Astrocyte (in vitro differentiated cells and primary cell): ENCODE results near the gene PDGFD. TPM values are rescaled to one million over a fixed set of nuclear protein-coding genes. Genes with fewer than 3 reads are reported as not detected.

Experiments used
- DNase-seq: peaks from one replicate; pipeline ENCODE4 v3.0.0-alpha.2; 2010; ENCODE audit warnings: low read depth
- FAIRE-seq: peaks from 2 replicates; lab custom pipeline; 2011; peaks lifted over from hg19 to GRCh38; lab: Jason Lieb, UNC
- H2AFZ ChIP-seq: 2 replicates; pipeline ENCODE4 v1.6.0; 2012; ENCODE audit warnings: low read depth, low read length, inconsistent platforms
- H3K27ac ChIP-seq: 2 replicates; pipeline ENCODE4 v1.5.1; 2011; ENCODE audit warnings: low read depth, low read length, inconsistent platforms
- H3K27me3 ChIP-seq: 2 replicates; pipeline ENCODE4 v1.6.0; 2011; ENCODE audit warnings: low read length, inconsistent platforms; ENCODE audit not compliant: insufficient read depth
- H3K36me3 ChIP-seq: 2 replicates; pipeline ENCODE4 v1.5.1; 2011; ENCODE audit warnings: low read length, inconsistent platforms; ENCODE audit not compliant: insufficient read depth
- H3K4me1 ChIP-seq: 2 replicates; pipeline ENCODE4 v1.5.1; 2011; ENCODE audit warnings: low read length, inconsistent platforms; ENCODE audit not compliant: insufficient read depth
- H3K4me2 ChIP-seq: 2 replicates; pipeline ENCODE4 v1.6.0; 2012; ENCODE audit warnings: low read length, inconsistent platforms
- H3K4me3 ChIP-seq: 2 replicates; pipeline ENCODE4 v1.5.1; 2011; ENCODE audit warnings: low read depth, mild to moderate bottlenecking, low read length, inconsistent platforms; ENCODE audit not compliant: insufficient read depth
- H3K79me2 ChIP-seq: 2 replicates; pipeline ENCODE4 v1.6.0; 2012; ENCODE audit warnings: mild to moderate bottlenecking, low read length, inconsistent platforms; ENCODE audit not compliant: insufficient read depth
- H3K9ac ChIP-seq: 2 replicates; pipeline ENCODE4 v1.6.0; 2012; ENCODE audit warnings: mild to moderate bottlenecking, low read length, inconsistent platforms
- H3K9me3 ChIP-seq: 2 replicates; pipeline ENCODE4 v1.5.1; 2012; ENCODE audit warnings: low read depth, mild to moderate bottlenecking, low read length, inconsistent platforms; ENCODE audit not compliant: insufficient read depth
- H4K20me1 ChIP-seq: 2 replicates; pipeline ENCODE4 v1.6.0; 2012; ENCODE audit warnings: low read length, inconsistent platforms; ENCODE audit not compliant: insufficient read depth
- H3K27ac Mint-ChIP-seq: one replicate; pipeline ENCODE4 v1.8.0; 2021; ENCODE audit warnings: mild to moderate bottlenecking, mixed read lengths; ENCODE audit not compliant: unreplicated experiment
- H3K27me3 Mint-ChIP-seq: one replicate; pipeline ENCODE4 v1.8.0; 2021; ENCODE audit warnings: low read depth, mixed read lengths; ENCODE audit not compliant: unreplicated experiment
- H3K36me3 Mint-ChIP-seq: one replicate; pipeline ENCODE4 v1.8.0; 2021; ENCODE audit warnings: low read depth, mixed read lengths; ENCODE audit not compliant: unreplicated experiment
- H3K4me1 Mint-ChIP-seq: one replicate; pipeline ENCODE4 v1.8.0; 2021; ENCODE audit warnings: low read depth, mixed read lengths; ENCODE audit not compliant: unreplicated experiment
- H3K4me3 Mint-ChIP-seq: one replicate; pipeline ENCODE4 v1.8.0; 2021; ENCODE audit warnings: mild to moderate bottlenecking, moderate library complexity, mixed read lengths; ENCODE audit not compliant: unreplicated experiment
- H3K9me3 Mint-ChIP-seq: one replicate; pipeline ENCODE4 v1.8.0; 2021; ENCODE audit warnings: mild to moderate bottlenecking, mixed read lengths; ENCODE audit not compliant: unreplicated experiment
- CTCF ChIP-seq: IDR thresholded peaks from 2 replicates; pipeline ENCODE4 v1.5.1; 2011; ENCODE audit warnings: low read depth, mild to moderate bottlenecking, inconsistent platforms, low read length, moderate library complexity; ENCODE audit not compliant: insufficient read depth
- EZH2 ChIP-seq: IDR thresholded peaks from 2 replicates; pipeline ENCODE4 v1.6.1; 2012; ENCODE audit warnings: mild to moderate bottlenecking, low read length, inconsistent platforms; ENCODE audit not compliant: insufficient read depth
- total RNA-seq: library from RNA; stranded (reverse); gene quantifications from 2 replicates; pipeline ENCODE4 v1.2.1, GENCODE V29; 2021

Gene PDGFD
- total RNA-seq, 1 donor from 2014 or later, result 2.6 TPM

- Mint-ChIP-seq H3K27me3 (no peaks in the 10 kb centered on the region), H3K4me1 (peaks cover 9% of the 10 kb centered on the region), H3K27ac (no peak overlapping the region), H3K36me3 (no peaks in the 10 kb centered on the region), H3K4me3 (no peak overlapping the region), H3K9me3 (no peaks in the 10 kb centered on the region)
- Histone ChIP-seq H3K27ac (no peak overlapping the region), H3K79me2 (no peaks in the 10 kb centered on the region), H4K20me1 (no peaks in the 10 kb centered on the region), H3K9me3 (no peaks in the 10 kb centered on the region), H3K4me3 (no peak overlapping the region), H2AFZ (no peak overlapping the region), H3K27me3 (no peaks in the 10 kb centered on the region), H3K4me1 (peaks cover 2% of the 10 kb centered on the region), H3K9ac (no peak overlapping the region), H3K36me3 (no peaks in the 10 kb centered on the region), H3K4me2 (no peak overlapping the region)
- no peak for TF ChIP-seq CTCF
- TF ChIP-seq EZH2, result no peak
- FAIRE-seq, result no peak
- DNase-seq, result no peak
These were observed 265.9 kb downstream of the PDGFD start for GRCh38 chr11:103898065-103898464.

GRCh38 chr11:103897160-103897936, 266.6 kb downstream of the PDGFD start:
- no peaks in the 10 kb centered on the region for H3K79me2 ChIP-seq
- no peaks in the 10 kb centered on the region for H3K9me3 ChIP-seq
- no peak overlapping the region for H2AFZ ChIP-seq
- H3K36me3 Mint-ChIP-seq, result no peaks in the 10 kb centered on the region
- FAIRE-seq (no peak), DNase-seq (no peak)
- H3K27me3 Mint-ChIP-seq, result no peaks in the 10 kb centered on the region
- peaks cover 5% of the 10 kb centered on the region for H3K4me1 ChIP-seq
- no peak overlapping the region for H3K27ac Mint-ChIP-seq
- H4K20me1 ChIP-seq, result no peaks in the 10 kb centered on the region
- TF ChIP-seq EZH2 (no peak), CTCF (no peak)
- H3K4me3 ChIP-seq, result no peak overlapping the region
- H3K9ac ChIP-seq, result no peak overlapping the region
- no peaks in the 10 kb centered on the region for H3K27me3 ChIP-seq
- H3K4me1 Mint-ChIP-seq, result peaks cover 16% of the 10 kb centered on the region
- H3K9me3 Mint-ChIP-seq, result no peaks in the 10 kb centered on the region
- no peak overlapping the region for H3K4me2 ChIP-seq
- H3K36me3 ChIP-seq, result no peaks in the 10 kb centered on the region
- H3K4me3 Mint-ChIP-seq, result no peak overlapping the region
- H3K27ac ChIP-seq, result no peak overlapping the region

- Histone ChIP-seq H3K27me3 (no peaks in the 10 kb centered on the region), H4K20me1 (no peaks in the 10 kb centered on the region), H3K36me3 (no peaks in the 10 kb centered on the region), H2AFZ (no peak overlapping the region), H3K9ac (no peak overlapping the region), H3K9me3 (no peaks in the 10 kb centered on the region), H3K4me3 (no peak overlapping the region), H3K4me1 (peaks cover 5% of the 10 kb centered on the region), H3K4me2 (no peak overlapping the region), H3K27ac (no peak overlapping the region), H3K79me2 (no peaks in the 10 kb centered on the region)
- peaks cover 3% of the 10 kb centered on the region for H3K9me3 Mint-ChIP-seq
- TF ChIP-seq EZH2 (no peak), CTCF (no peak)
- H3K36me3 Mint-ChIP-seq, result no peaks in the 10 kb centered on the region
- DNase-seq, result no peak
- FAIRE-seq, result no peak
- no peak overlapping the region for H3K27ac Mint-ChIP-seq
- peaks cover 18% of the 10 kb centered on the region for H3K4me1 Mint-ChIP-seq
- H3K4me3 Mint-ChIP-seq, result no peak overlapping the region
- H3K27me3 Mint-ChIP-seq, result no peaks in the 10 kb centered on the region
These were observed 268.8 kb downstream of the PDGFD start for GRCh38 chr11:103895106-103895505.
